H1 (cell line): ENCODE data around the gene OSBPL3.

ENCODE experiments used
- CTCF ChIP-seq, 3 experiments: IDR thresholded peaks; 1 replicate in 2 of 3; 2 replicates in 1 of 3; pipeline versions ENCODE4 v1.5.1 to v1.6.1; 2011; ENCODE audit warnings: low read length in 3 of 3, mild to moderate bottlenecking in 3 of 3, inconsistent platforms in 2 of 3, low read depth in 1 of 3, moderate library complexity in 1 of 3; ENCODE audit not compliant: insufficient read depth in 1 of 3; ENCODE audit errors: control extremely low read depth in 1 of 3
- EGR1 ChIP-seq: IDR thresholded peaks from 2 replicates; pipeline ENCODE4 v1.6.1; 2011; ENCODE audit warnings: low read depth, low read length, borderline replicate concordance
- EZH2 ChIP-seq: fragments of 200-600 bp; sonication (generic); IDR thresholded peaks from 2 replicates; pipeline ENCODE4 v1.7.1; 2012; ENCODE audit warnings: low read depth, mild to moderate bottlenecking, moderate library complexity, low read length, inconsistent platforms; ENCODE audit not compliant: severe bottlenecking
- KDM5A ChIP-seq: fragments of 200-600 bp; IDR thresholded peaks from 2 replicates; pipeline ENCODE4 v1.7.1; 2012; ENCODE audit warnings: mild to moderate bottlenecking, low read length, inconsistent platforms, mixed read lengths
- RXRA ChIP-seq: IDR thresholded peaks from 2 replicates; pipeline ENCODE4 v1.6.1; 2011; ENCODE audit warnings: low read depth, mild to moderate bottlenecking, low read length, moderate library complexity; ENCODE audit not compliant: insufficient read depth
- SIN3A ChIP-seq, 2 experiments: IDR thresholded peaks in 1 of 2; conservative IDR thresholded peaks in 1 of 2; 2 replicates each; pipeline ENCODE4 v1.6.1; 2011 to 2012; ENCODE audit warnings: low read length in 2 of 2, improper control_type of control experiment in 1 of 2, low read depth in 1 of 2, mild to moderate bottlenecking in 1 of 2
- SP1 ChIP-seq: IDR thresholded peaks from 2 replicates; pipeline ENCODE4 v1.6.1; 2011; ENCODE audit warnings: low read depth, low read length

GRCh38 chr7:24857623-24858022 is 122.4 kb downstream of the OSBPL3 start:
- TF ChIP-seq EZH2 (no peak), RXRA (no peak), SIN3A (conservative IDR thresholded peaks at IDR 0.05 in 1 of 2, IDR thresholded peaks at IDR 0.05 in 1 of 2; ENCODE audit: low read depth in 1 of 2, low read length in 2 of 2) (no peak), CTCF (IDR thresholded peaks at IDR 0.05; ENCODE audit: control extremely low read depth in 1 of 3, insufficient read depth in 1 of 3, low read depth in 1 of 3, low read length in 3 of 3) (no peak), SP1 (no peak), KDM5A (no peak), EGR1 (no peak)
